Measurements from ENCODE around the gene GPR62. TPM values are rescaled to one million over a fixed set of nuclear protein-coding genes. Genes with fewer than 3 reads are reported as not detected.

GPR62 gene
- total RNA-seq, 1 experiment from 2014 or later, result not detected

DNA sequence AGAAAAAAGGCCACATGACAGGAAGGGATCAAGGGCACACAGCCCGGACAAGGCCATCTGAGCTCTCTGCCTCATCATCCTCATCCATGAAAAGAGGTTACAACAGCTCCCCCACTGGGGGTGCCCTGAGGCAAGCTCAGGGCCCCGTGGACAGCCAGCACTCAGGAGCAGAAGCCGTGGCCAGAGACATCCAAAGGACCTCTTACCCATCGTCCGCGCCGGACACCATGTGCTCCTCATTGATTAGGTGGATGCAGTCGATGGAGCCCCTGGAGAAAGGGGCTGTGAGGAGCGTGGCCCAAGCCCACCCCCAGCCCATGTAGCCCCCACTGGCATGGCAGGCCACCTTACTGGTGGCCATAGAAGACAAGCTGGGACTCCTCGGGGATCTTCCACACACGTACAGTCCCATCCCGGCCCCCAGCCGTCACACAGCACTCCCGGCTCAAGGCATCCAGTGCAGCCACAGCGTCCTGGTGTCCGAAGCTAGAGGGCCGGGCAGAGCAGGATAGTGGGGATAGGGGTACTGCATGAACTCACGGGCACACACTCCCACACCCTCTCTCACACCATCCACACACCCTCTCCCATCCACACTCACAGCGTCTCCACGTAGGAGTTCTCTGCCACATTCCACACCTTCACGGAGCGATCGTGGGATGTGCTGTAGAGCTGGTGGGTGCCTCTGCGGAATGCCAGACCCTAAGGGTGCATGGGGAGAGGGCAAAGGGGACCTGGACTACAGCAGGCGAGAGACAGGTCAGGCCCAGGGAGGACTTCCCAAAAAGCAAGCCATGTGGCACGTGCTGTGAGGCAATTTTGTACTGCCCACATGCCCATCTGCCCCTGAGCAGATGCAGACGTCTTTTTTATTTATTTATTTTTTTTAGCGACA, 19.9 kb upstream of the GPR62 start:
- no peak overlapping the region for H3K4me3 ChIP-seq (ENCODE audit: low read depth, low read length)
- Mint-ChIP-seq H3K27ac (ENCODE audit: unreplicated experiment) (no peak overlapping the region), H3K9me3 (ENCODE audit: unreplicated experiment) (no peaks in the 10 kb centered on the region), H3K4me3 (ENCODE audit: unreplicated experiment) (no peak overlapping the region), H3K36me3 (ENCODE audit: insufficient read depth, unreplicated experiment) (peaks cover 53% of the 10 kb centered on the region), H3K27me3 (ENCODE audit: insufficient read depth, unreplicated experiment) (no peaks in the 10 kb centered on the region), H3K4me1 (ENCODE audit: low read depth, unreplicated experiment) (no peaks in the 10 kb centered on the region)
- DNase-seq, result no peak
- intact Hi-C loops (cut with micrococcal nuclease; ENCODE audit: unreplicated experiment), result no loop called here
- ChIA-PET POLR2A (no interaction called here), CTCF (no interaction called here)
- H3K27me3 ChIP-seq (replicated peaks; ENCODE audit: control insufficient read depth, insufficient read depth, low read length), result no peaks in the 10 kb centered on the region
- no TSS peak for BruUV-seq (replicated peaks)
- no peaks in the 10 kb centered on the region for H3K4me1 ChIP-seq
- TF ChIP-seq, protein P1, sequence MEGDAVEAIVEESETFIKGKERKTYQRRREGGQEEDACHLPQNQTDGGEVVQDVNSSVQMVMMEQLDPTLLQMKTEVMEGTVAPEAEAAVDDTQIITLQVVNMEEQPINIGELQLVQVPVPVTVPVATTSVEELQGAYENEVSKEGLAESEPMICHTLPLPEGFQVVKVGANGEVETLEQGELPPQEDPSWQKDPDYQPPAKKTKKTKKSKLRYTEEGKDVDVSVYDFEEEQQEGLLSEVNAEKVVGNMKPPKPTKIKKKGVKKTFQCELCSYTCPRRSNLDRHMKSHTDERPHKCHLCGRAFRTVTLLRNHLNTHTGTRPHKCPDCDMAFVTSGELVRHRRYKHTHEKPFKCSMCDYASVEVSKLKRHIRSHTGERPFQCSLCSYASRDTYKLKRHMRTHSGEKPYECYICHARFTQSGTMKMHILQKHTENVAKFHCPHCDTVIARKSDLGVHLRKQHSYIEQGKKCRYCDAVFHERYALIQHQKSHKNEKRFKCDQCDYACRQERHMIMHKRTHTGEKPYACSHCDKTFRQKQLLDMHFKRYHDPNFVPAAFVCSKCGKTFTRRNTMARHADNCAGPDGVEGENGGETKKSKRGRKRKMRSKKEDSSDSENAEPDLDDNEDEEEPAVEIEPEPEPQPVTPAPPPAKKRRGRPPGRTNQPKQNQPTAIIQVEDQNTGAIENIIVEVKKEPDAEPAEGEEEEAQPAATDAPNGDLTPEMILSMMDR (IDR thresholded peaks at IDR 0.05; ENCODE audit: insufficient read depth in 1 of 2, low read depth in 1 of 2, low read length in 1 of 2, severe bottlenecking in 1 of 2, unreplicated experiment in 1 of 2), result no peak
- no peaks in the 10 kb centered on the region; the same call in 1 of the 2 replicates for H3K36me3 ChIP-seq (ENCODE audit: control insufficient read depth, insufficient read depth, low read length)
- H3K9me3 ChIP-seq, result no peaks in the 10 kb centered on the region

DNA sequence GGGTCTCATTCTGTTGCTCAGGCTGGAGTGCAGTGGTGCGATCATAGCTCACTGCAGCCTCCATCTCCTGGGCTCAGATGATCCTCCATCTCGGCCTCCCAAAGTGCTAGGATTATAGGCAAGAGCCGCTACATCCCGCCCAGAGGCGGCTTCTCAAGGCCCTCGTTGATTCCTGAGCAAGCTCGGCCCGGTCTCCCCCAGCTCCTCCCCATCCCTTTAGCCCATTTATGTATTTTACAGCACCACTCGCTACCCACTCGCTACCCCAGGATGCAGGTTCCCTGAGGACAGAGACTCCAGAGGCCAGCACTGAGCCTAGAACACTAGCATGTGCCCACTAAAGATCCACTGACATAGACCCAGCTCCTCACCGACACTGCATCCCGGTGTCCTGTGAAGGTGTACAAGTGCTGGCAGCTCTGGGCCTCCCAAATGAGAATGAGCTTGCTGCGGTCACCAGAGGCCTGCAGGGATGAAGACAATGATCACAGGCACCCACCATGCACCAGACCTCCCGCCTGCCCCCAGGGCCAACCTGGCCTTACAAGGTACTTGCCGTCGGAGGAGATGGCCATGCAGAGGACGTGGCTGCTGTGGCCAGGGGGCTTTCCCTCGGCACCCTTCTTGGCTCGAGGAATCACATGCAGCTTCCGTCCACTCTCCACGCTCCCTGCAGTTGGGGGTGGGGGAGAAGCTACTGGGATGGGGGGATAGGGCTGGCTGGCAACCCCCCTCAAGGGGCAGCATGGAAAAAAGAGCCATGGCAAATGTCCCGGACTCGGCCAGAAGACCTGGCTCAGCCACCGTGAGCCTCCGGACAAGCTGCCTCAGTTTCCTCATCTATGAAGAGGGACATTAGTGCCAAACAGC, 19.1 kb upstream of the GPR62 start:
- BruUV-seq (replicated peaks), result no TSS peak
- Mint-ChIP-seq H3K36me3 (ENCODE audit: insufficient read depth, unreplicated experiment) (peaks cover 61% of the 10 kb centered on the region), H3K4me3 (ENCODE audit: unreplicated experiment) (no peak overlapping the region), H3K4me1 (ENCODE audit: low read depth, unreplicated experiment) (peaks cover 7% of the 10 kb centered on the region), H3K9me3 (ENCODE audit: unreplicated experiment) (no peaks in the 10 kb centered on the region), H3K27me3 (ENCODE audit: insufficient read depth, unreplicated experiment) (no peaks in the 10 kb centered on the region), H3K27ac (ENCODE audit: unreplicated experiment) (no peak overlapping the region)
- POLR2A ChIA-PET, result no interaction called here
- DNase-seq, result no peak
- TF ChIP-seq, protein P1 (IDR thresholded peaks at IDR 0.05; ENCODE audit: insufficient read depth in 1 of 2, low read depth in 1 of 2, low read length in 1 of 2, severe bottlenecking in 1 of 2, unreplicated experiment in 1 of 2), result no peak
- Histone ChIP-seq H3K4me3 (ENCODE audit: low read depth, low read length) (no peak overlapping the region), H3K36me3 (ENCODE audit: control insufficient read depth, insufficient read depth, low read length) (no peaks in the 10 kb centered on the region; the same call in 1 of the 2 replicates), H3K9me3 (no peaks in the 10 kb centered on the region), H3K4me1 (peaks cover 5% of the 10 kb centered on the region), H3K27me3 (replicated peaks; ENCODE audit: control insufficient read depth, insufficient read depth, low read length) (no peaks in the 10 kb centered on the region)
- intact Hi-C loops (cut with micrococcal nuclease; ENCODE audit: unreplicated experiment), result no loop called here
- CTCF ChIA-PET, result no interaction called here

DNA sequence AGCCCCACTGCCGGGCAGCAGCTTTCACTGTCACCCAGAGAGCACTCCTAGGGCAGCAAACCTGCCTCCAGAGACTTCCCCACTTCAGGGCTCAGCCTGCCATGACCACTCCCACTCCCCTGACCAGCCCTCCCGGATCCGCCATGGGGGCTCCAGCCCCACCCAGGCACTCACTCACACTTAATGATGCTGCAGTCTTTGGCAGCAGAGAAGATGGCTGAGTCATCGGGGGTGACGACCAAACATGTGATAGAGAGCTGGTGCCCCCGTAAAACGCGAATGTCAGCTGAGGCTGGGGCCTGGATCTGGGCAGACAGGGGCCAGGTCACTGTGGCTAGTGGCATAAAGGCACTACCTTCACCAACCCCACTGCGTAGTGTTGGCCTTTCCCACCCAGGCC, 18.2 kb upstream of the GPR62 start:
- BruUV-seq (replicated peaks), result no TSS peak
- Mint-ChIP-seq H3K36me3 (ENCODE audit: insufficient read depth, unreplicated experiment) (peaks cover 61% of the 10 kb centered on the region), H3K27ac (ENCODE audit: unreplicated experiment) (no peak overlapping the region), H3K4me1 (ENCODE audit: low read depth, unreplicated experiment) (peaks cover 7% of the 10 kb centered on the region), H3K27me3 (ENCODE audit: insufficient read depth, unreplicated experiment) (no peaks in the 10 kb centered on the region), H3K9me3 (ENCODE audit: unreplicated experiment) (no peaks in the 10 kb centered on the region), H3K4me3 (ENCODE audit: unreplicated experiment) (no peak overlapping the region)
- intact Hi-C loops (cut with micrococcal nuclease; ENCODE audit: unreplicated experiment), result no loop called here
- H3K4me1 ChIP-seq, result peaks cover 5% of the 10 kb centered on the region
- H3K4me3 ChIP-seq (ENCODE audit: low read depth, low read length), result no peak overlapping the region
- no peaks in the 10 kb centered on the region for H3K27me3 ChIP-seq (replicated peaks; ENCODE audit: control insufficient read depth, insufficient read depth, low read length)
- peak in 1 of 2 experiments; percentile 10 for DNase-seq
- ChIA-PET POLR2A (no interaction called here), CTCF (no interaction called here)
- TF ChIP-seq, protein P1 (IDR thresholded peaks at IDR 0.05; ENCODE audit: insufficient read depth in 1 of 2, low read depth in 1 of 2, low read length in 1 of 2, severe bottlenecking in 1 of 2, unreplicated experiment in 1 of 2), result no peak
- H3K9me3 ChIP-seq, result no peaks in the 10 kb centered on the region
- H3K36me3 ChIP-seq (ENCODE audit: control insufficient read depth, insufficient read depth, low read length), result no peaks in the 10 kb centered on the region; the same call in 1 of the 2 replicates

Data from Caco-2 (cell line).